HG02623 (cell line): ENCODE results near the gene SKI.

Experiments used
- ATAC-seq: cut with Tn5 transposase; IDR thresholded peaks from one replicate; pipeline ENCODE4 v1.9.1; 2021; ENCODE audit warnings: moderate library complexity; ENCODE audit not compliant: unreplicated experiment

The SKI gene

DNA sequence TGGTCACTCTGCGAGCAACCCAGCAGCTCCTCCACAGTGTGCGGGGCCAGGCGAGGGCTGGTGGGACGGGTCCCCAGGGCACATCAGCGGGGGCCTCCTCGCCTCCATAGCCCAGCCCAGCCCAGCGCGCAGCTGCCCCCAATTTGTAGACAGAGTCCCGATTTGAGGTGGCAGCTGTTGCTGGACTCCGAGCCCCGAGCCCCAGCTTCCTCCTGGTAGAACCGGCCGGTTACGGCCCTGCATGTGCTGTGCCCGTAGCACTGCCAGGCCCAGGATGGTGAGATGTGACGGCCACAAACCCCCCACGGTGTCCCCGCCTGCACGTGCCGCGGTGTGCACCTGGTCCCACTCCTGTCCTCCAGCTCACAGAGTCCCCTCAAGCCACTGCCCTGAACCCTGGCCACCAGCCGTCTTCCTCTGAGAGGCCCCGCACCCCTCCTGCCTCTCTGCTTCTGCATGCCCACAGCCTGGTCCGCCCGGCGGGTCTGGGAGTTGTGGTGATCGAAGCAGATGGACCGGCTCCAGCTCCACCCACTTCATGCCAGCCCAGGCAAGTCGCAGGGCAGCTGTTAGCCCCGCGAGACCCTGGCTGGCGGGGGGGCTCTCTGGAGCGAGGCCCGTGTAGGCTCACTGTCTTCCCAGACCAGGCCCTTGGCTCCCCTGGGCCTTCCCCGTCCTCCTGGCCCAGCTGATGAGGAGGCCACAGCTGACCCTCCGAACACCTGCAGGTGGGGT lies 107.8 kb downstream of the SKI start:
- ATAC-seq = no peak

DNA sequence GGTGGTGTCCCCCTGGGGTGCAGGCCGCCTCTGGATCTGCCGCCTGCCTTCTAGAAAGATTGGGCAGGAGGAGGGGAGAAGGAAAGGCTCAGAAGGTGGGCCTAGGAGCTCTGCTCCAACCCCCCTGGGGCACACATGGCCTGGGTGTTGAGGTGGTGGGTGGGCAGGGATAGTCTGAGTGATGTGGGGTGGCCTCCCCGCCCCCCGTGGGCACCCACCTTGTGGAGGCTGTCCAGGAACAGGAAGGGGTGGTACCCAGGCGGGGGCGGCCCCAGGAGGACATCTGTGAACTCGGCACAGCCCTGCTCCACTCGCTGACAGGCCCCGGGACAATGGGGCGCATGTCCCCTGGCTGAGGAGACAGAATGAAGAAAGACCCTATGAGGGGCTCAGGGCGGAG lies 108.4 kb downstream of the SKI start:
- no peak for ATAC-seq

DNA sequence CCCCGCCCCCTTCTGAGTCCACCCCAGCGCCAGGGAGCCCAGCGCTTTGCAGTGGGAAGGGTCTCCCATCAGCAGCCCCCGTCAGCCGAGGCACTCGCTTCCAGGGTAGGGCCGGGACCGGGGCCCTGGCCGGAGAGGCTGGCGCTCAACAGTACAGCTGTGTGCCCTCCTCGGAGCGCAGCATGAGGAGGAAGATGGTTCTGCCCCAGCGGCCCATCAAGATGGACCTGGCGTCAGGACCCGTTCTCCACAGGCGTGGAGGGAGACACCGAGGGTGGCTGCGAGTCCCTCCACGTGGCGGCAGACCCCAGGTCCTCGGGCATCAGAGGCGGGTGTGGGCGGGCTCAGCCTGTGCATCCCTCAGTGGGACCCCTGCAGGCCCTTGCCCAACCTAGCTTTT lies 109.0 kb downstream of the SKI start:
- no peak for ATAC-seq

DNA sequence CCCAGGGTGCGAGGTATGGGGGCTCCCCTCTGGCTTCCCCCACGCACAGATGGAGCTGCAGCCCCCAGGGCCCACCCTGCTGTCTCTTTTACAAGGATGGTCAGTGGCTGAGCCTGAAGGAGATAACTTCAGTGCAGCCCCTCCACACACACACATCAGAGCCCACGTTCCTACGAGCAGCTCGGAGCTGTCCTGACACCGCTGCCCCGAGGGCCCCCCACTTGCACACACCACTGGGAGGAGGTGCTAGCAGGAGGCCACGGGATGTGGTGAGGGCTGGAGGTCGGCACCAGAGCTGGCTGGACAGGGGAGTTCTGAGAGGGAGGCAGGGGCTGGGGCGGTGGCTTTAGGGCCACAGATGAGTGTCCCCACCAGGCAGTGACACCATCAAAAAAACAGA lies 109.4 kb downstream of the SKI start:
- no peak for ATAC-seq

DNA sequence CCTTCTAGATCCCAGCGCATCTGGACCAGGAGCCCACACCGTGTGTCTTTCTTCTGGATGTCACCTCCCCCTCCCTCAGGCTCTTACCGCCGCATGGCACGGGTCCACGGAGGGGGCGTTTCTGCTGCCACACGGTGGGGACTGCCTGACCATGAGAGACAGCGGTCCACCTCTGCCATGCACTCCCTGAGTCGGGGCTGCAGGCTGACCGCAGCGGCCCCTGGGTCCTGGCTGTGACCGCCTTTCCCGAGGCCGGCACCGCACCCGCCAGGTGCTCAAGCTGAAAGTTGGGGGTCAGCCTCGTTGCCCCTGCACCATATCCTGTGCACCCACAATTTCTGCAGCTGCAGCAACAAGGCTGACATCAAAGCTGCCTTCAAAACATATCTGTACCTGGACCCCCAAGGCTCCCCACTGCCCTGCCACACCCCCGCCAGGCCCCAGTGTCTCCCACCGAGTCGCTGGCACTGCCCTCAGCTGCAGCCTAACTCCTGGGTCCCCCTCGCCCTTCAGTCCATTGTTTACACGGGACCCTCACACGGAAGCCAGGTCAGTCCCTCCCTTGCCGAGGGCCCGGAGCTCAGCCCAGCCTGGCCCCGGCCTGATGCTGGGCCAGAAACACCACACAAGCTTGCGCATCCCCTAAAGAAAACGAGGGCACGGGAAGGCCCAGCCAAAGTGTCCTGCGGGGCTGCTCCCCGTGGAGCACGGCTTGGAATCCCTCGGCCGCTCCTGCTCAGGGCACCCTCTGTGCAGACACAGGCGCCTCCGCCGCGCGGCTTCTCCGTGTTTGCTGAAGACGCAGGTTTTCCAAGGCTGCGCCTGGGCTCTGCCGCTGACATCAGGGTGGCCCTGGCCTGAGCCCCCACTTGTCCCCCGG lies 111.3 kb downstream of the SKI start:
- no peak for ATAC-seq

DNA sequence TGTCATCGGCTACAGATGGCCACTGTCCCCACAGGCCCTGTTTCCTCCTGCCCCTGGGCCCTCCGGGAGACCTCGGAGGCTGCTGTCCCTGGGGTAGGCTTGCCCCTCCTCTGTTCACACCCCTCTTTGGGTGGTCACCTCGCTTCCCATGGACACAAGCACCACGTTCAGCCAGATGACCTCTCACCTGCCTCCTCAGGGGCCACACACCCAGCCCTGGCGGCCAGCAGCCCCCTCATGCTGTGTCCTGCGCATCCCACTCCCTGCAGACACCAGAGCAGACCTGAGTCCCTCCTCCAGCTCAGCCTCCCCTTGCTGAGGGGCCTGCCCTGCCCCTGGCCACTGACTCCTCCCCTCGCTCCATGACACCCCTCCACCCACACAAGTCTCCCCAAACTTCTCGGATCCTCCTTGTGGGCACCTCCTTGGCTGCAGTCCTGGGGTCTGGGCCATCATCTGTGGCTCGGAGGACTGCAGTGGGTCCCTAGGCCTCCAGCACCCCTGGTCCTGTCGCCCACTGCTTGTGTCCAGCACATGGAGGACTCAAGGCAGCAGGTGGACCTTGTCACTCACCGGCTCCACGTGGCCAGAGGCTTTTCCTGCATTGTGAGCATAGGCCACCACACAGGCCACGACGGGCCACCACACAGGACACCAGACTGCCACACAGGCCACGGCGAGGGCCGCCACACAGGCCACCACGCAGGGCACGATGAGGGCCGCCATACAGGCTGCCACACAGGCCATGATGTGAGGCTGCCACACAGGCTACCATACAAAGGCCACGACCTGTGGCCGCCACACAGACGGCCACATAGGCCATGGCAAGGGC lies 112.2 kb downstream of the SKI start:
- no peak for ATAC-seq

DNA sequence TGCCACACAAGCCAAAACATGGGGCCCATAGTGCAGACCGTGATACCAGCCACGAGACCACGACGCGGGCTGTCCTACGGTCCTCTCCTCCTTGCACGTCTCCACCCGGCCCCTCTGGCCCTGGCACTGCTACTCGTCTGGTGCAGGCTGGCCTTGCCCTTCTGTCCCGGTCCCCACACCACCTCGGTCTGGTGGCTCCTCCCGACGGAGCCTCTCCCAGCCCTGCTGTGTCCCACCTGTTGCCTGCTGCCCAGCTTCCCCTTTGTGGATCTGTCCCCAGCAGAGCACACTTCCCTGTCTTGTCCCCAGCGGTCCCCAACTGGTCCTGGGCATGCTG lies 112.8 kb downstream of the SKI start:
- ATAC-seq = no peak

DNA sequence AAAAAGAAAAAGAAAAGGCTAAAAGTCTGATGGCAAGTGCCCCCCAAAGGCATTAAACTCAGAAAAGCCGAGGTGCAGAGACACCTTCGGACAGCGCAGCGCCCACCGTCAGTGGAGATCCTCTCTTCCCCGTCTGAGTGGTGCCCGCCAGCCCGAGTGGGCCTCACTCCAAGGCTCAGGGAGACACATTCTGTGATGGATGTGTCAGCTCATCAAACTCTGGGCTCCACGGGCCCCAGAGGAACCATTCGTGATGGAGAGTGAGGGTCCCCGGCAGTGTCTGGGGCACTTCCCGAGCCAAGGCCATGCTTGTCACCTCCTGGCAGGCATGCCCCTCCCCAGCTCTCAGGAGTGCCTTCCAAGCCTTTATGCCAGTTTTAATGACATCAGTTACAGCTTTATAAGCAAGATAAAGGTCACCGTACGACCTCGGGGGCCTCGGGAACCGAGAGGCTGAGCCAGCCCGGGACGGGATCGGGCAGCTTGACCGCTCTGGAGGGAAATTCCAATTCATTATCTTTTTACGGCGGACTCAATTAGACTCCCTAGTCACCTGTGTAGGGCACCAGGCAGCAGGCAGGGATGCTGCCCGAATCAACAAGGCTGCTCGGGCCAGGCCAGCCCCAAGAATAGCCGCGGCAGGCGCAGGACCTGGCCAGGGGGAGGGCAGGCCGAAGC lies 113.7 kb downstream of the SKI start:
- ATAC-seq = no peak

DNA sequence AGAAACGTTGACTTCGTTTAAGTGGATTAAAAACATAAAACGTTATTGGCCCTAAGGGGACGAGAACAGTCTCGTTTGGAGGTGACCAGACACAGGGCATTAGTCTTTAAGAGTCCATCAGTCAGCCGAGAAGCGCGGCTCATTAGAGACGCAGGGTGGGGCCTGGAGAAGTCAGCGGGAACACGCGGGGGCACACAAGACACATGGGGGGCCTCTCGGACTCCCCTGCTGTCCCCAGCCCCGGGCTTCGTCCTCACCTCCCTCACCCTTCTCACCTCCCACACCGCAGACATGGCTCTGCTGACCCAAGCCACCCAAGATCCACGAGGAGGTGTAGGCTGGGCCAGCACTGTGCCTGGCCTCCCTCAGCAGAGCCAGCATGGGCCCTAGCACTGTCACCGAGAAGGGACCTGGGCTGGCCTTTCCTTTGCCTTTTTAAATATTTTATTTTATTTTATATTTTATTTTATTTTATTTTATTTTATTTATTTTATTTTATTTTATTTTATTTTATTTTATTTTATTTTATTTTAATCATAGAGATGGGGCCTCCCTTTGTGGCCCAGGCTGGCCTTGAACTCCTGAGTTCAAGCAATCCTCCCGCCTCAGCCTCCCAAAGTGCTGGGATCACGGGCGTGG lies 114.4 kb downstream of the SKI start:
- no peak for ATAC-seq

DNA sequence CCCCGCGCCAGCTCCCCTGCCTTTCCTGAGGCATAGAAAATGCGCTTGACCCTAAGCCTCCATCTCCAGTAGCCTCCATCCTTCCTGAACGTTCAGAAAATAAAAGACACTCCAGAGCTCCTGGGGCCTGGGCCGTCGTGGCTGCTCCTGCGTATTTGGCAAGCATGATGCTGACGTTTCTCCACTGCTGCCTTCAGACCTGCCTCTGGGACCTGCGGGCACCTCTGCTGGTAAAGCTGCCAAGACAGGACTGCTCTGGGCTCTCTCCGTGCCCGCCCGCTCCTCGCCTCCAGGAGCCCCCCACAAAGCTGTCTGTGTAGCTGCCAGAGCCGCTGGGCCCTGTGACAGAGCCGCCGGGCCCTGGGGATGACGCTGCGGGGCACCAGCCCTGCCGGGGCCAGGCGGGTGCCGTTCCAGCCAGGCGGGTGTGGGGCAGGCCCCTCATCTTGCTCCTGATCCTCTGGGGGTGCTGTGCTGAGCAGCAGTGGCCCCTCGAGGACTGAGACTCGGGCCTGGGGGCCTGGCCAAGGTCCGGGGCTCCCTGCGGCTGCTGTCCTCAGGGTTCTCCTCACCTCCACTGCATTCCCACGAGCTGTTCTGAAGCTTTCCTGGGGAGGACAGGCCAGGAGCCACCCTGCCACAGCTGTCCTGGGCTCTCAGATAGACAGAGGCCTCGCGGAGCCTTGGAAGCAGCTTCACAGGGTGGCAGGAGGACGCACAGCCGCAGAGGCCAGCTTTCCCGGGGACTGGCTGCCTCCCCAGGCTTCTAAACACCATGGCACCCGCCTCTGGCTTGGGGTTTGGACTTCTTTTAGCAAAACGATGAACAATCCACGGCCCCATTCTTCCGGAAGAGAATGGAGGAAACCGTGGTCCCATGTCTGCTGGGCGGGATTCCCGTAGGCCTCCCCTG lies 115.2 kb downstream of the SKI start:
- no peak for ATAC-seq

DNA sequence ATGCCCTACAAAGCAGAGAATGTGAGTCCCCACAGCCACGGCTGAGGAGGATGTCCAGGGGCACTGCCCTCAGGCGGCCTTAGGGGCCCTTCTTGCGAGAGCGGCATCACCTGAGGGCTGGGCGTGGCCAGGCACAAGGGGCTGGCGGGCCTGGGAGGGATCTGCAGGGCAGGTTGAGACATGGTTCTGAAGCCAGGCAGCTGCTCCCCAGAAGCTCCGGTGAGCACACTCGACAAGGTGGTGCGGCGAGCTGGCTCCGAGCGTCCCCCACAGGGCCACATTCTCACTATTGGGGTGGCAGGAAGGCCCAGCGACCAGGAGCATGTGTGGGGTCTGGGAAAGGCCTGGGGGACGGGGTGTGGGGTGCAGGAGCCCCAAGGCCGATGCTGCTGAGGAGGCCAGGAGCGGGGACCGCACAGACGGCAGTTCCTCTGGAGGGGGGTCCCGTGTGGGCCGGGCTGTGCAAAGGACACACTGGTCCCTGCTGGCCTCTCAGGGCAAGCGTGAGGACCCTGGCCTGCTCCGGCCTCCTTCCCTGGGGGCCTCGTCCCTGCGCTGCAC lies 116.1 kb downstream of the SKI start:
- ATAC-seq = no peak

DNA sequence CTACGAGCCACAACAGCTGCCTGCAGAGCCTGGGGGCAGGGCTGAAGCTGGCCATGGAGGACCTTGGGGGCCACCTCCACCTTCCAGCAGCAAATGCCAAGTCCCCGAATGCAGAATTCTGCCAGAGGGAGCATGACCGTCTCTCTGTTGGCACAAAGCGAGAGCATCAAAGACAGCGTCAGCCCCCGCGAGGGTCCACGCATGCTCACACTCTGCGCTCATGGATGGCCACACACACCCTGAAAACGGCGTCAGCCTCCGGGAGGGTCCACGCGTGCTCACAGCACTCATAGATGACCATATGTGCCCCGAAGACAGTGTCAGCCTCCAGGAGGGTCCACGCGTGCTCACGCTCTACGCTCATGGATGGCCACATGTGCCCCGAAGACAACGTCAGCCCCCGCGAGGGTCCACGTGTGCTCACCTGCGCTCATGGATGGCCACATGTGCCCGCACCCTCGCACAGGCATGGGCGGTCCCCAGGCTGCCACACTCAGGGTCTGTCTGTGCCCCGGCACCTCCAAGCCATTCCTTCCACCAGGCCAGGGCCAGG lies 116.7 kb downstream of the SKI start:
- no peak for ATAC-seq

DNA sequence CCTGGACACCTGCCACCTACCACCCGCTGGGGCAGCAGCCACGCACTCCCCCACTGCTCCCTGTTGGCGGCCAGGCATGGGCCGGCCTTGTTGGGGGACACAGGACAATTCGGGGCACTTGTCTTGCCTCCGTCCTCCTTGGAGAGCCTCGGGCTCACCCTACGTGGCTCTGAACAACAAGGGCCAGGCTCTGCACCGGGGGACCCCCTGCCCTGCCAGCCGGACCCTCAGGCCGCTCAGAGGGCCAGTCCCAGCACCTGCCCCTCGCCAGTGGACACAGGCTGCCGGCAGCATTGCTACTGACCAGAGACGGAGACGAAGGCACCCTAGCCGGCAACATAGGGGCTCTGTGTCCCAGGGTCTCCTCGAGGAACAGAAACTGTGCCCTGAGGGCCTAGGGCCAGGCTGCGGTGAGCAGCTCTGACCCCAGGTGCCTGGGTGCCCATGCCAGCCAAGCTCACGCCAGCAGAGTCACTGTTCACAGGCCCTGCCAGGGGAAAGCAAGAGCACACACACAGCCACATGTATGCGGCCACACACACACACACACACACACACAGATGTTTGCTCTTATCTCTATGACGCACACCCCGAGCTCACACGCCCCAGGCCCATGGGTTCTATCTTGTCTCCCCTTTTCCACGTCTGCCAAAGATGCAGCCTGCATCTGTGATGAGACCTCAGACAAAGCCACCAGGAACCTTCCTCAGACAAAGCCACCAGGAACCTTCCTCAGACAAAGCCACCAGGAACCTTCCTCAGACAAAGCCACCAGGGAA lies 117.4 kb downstream of the SKI start:
- ATAC-seq = no peak

DNA sequence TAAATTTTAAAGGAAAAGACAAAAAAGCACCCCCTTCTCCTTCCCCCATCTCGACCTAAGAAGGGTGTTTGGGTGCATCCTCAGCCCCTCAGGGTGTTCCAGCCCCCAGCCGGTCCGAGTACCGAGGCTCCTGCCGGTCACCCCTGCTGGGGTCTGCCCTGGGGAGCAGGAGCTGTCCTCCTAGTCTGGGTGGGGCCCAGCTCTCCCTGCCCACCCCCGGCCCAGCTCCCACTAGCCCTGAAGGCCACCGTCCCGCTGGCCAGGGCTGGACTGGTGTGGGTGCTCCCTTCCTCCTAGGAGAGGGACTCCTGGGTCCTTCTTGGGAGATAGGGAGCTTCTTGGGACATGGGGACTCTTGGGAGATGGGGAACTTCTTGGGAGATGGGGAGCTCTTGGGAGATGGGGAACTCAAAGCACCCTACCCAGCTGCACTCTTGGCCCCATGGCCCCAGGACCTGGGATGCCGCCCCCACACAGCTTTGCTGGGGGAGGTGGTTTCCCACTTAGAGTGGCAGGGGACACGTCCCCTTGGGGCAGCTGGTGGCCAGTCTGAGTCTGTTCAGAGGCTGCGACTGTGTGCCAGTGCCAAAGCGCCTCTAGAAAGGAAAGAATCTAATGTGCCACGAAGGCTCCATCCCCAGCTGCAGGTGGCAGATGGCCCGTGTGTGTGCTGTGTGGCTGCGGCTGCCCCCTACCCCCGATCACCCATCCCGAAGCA lies 118.7 kb downstream of the SKI start:
- ATAC-seq = no peak

DNA sequence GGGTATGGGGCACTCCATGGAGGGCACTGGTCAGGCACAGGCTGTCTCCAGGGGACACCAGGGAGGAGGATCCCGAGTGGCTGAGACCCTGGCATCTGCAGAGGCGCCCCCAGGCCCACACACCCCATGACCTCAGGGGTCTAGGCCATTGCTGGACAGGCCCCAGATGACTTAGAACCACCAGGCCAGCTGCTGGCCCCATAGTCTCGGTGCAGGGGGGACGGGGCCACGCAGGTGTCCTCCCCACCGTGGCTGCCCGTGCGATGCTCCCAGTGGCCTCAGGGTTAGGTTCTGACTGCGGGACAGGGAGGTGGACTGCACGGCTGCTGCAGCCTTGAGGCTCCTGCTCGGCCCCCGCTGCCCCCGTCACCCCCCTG lies 119.3 kb downstream of the SKI start:
- ATAC-seq = no peak

DNA sequence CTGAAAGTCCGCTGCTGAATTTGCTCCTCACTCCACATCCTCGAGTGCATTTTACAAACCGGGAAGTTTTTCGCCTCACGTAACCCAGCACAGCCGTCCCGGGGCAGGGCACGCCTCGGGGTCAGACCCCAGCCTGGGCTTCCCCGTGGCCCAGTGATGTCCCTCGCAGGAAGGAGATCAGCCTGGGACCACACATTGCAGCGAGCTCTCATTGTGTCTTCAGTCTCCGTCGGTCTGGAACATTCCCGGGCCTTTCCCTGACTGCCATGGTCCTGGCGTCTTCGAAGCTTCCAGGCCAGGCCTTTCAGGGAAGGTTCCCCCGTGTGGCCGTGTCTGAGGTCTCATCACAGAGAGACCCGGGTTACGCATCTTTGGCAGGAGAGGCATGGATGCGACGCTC lies 119.8 kb downstream of the SKI start:
- no peak for ATAC-seq
